Suppressor macrophage (primary cell): ENCODE results near the gene RAB3IP.

Source experiments
- DNase-seq, 4 experiments: peaks; one replicate each; pipeline ENCODE4 v3.0.0-alpha.2; 2020 to 2022
- total RNA-seq, 17 experiments: gene quantifications; one replicate each; lab custom pipeline; 2026; ENCODE audit warnings: mixed read lengths in 6 of 17, inconsistent platforms in 3 of 17; lab: John Stamatoyannopoulos, UW

Gene RAB3IP
- 4.8 to 9.6 (median 7.4) reads per million in 17 experiments for total RNA-seq

- peak; percentile 87 to 96 (median 92) for DNase-seq
These were observed at the start of gene RAB3IP for GRCh38 chr12:69738351-69739286. Gene RAB3IP (plus strand): TSS chr12:69738860. CDS start chr12:69755409, 16,549 bp downstream.

DNA sequence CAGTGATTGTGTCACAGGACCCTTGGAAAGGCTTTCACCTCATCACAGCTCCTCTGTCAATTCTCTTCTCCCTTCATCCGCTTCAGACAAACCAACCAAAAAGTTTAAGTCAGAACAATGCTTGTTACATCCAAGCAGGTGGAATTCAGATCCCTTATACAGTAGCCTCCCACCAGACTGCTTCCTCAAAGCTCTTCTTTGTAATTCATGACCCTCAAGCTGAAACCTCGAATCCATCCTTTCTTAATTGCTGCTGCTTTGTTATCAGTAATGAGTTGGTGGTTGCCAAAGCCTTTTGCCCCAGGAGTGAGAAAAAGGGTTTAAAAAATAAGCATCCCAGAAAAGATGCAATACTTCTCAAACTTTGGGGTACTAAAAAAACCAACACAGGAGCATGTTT is 49.0 kb upstream of the RAB3IP start:
- DNase-seq, result no peak

DNA sequence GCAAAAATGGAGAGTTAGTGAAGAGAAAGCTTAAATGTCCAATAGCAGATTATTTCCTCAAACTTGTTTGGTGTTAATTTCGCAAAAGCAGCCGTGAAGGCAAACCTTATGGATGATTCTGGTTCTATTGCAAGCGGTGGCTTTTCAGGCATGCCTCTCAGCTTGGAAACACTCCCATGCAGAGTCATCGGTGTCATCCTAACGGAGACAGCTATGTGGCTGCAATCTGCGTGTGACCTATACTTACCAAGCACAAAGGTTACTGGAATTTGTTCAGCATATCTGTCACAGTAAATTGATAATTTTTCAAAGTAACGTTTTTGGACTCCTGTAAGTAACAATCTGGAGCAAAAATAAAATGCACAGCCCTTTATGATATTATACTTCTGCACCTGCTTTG is 44.5 kb upstream of the RAB3IP start:
- no peak for DNase-seq

- no peak for DNase-seq
These were observed 40.6 kb upstream of the RAB3IP start for GRCh38 chr12:69698054-69698453.

DNA sequence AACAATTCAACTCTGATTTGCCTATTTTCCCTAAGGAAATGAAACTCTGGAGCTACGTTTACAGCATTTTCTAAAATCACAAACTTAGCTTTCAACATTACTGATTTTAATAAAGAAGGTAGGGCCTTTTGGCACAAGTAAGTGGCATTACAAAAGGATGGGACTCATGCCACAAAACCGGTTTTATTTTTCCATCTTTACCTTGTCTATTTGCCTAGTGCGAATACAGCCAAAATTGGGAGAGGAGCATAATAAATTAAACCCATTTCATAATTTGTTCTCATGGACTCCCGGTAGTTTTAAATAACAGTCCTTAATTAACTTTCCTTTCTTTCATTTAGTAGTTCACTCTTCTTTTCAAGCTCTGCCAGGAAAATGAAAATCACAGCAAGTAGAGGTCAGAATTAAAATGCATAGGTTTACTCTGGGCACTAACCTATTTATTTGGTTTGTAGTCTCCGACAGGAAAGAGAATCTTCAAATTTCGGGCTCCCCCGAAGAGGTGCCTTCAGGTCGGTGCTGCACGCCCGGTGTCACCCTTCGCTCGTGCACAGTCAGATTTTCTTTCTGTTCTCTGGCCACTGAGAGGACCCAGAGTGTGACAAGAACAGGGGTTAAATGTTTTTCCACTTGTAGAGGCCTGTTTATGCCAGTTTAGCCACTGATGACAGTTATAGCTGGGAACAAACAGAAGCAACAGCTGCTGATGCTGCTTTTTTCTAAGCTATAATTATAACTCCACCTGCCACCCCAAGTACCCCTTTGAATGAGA is 39.7 kb upstream of the RAB3IP start, which contains the start of gene BEST3:
Gene BEST3 (minus strand): TSS at position 535 of the 772 bp plus-strand sequence. CDS start 1,505 bp downstream, outside the sequence.
- no peak for DNase-seq

DNA sequence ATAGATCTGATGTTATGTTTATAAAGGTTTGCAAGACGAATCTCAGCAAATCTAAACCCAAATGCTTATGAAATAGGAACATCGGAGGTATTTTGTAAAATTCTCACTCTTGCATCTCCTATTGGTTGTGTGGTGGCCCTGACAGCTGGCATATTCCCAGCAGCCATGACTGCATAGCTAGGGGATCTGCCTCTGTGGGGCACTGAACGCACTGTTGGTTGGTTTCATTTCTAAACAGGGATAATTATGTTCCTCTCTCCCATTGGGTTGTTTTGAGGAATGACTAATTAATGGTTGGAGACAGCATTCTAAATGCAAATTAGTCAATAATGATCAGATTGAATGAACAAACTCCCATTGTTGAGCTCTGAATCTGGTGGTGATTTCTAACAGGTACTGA is 36.8 kb upstream of the RAB3IP start:
- DNase-seq, result no peak

- DNase-seq, result no peak
These were observed 35.5 kb upstream of the RAB3IP start for GRCh38 chr12:69703146-69703642.

GRCh38 chr12:69704357-69704756 is 34.3 kb upstream of the RAB3IP start:
- no peak for DNase-seq

GRCh38 chr12:69708649-69709048 is 30.0 kb upstream of the RAB3IP start:
- DNase-seq, result no peak

GRCh38 chr12:69712826-69713225 is 25.8 kb upstream of the RAB3IP start:
- DNase-seq, result no peak

DNA sequence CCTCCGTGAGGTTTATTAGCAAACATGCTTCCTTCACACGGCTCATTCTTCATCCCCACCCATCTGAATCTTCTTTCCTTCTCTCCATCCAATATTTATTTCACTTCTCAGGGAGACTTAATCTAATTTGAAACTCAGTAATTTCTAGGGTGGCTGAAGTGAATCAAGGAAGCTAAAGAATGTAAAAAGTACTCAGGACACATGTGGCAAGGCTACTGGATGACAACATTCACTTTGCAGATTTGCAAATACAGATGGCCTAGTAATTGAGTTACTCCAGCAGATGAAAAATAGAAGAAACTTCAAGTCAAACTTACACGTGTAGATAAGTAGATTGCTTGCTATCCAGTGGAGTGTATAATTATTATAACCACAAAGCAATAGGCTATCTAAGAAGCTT is 24.1 kb upstream of the RAB3IP start:
- DNase-seq, result no peak

DNA sequence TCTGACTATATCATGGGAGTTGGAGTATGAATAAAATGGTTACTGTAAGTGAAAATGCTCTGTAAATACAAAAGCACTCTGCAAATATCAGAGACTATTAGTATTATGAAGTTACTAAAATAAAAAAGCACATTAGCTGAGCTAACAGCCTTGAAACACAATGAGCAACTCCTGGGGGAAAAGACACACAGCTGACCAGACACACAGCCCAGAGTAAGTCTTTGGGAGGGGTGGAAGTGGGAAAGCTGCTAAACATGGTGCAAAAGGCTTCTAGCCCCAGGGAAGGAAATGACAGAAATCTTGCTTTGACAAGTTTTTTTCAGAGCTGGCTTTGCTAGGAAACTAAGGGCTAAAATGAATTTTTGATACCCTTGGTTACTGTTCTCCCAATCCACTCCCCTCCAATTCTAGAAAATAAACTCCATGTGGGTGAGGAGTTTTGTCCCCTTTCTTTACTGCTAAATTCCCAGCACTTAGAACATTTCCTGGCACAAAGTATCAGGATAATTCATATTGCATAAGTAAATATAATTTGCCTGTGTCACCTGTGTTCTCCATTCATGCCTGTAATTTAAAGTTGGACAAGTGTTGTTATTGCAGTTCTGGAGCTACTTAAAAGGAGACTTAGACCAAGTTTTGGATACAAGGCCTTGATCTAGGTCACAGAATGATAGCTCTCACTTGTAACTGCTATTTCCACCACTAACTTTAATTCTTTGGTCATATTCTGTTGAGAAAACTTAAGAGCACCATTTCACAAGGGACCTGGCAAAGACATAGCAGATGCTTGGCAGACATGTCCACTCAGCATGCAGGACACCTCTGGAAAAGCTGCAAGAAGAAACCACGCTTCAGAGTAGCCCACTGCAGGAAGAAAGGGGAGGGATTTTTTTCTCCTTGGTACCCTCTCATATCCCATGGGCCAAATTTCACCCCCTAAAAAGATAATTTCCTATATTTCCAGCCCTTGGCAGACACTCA is 19.0 kb upstream of the RAB3IP start:
- no peak for DNase-seq

- no peak for DNase-seq
These were observed 17.9 kb upstream of the RAB3IP start for GRCh38 chr12:69720750-69721149.

DNA sequence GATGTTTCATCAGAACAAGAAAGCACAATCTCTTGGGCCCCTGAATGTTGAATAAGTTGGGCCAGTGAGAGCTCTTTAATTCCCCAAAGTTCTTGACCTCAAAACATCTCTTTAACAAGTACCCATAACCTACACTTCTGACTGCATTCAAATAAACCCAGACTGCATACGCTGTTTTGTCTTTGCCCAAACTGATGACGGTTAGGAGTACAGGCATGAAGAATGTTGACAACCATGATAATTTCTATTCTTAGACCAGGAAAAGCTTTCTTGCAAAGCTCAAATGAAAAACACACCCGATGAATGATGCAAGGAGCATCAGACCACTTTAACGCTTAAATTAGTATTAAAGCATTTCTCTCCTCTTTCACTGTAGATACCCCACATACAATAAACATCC is 11.7 kb upstream of the RAB3IP start:
- DNase-seq, result no peak

GRCh38 chr12:69732088-69732487 is 6.6 kb upstream of the RAB3IP start:
- DNase-seq, result no peak

DNA sequence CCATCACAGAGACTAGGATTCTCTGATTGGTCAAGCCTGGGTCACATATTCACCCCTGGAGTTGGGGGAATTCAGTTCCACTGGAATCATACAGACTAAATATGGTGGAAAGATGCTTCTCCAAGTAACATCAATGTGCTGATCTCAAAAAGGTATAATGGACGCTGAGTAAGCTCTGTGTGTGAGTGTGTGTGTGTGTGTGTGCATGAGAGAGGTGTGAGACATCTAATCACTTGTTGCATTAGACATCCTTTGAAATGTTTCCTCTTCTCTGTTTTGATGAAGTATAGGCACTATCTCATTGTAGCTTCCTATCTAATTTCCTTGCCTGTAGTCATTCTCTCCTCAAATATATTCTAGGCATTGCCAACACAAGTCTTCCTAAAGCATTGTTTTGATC is 5.0 kb upstream of the RAB3IP start:
- DNase-seq, result no peak

- DNase-seq, result peak; percentile 38 to 62 (median 54)
These were observed 879 bp downstream of the RAB3IP start for GRCh38 chr12:69739287-69740191.

- DNase-seq, result no peak
These were observed 5.4 kb downstream of the RAB3IP start for GRCh38 chr12:69744109-69744508.

DNA sequence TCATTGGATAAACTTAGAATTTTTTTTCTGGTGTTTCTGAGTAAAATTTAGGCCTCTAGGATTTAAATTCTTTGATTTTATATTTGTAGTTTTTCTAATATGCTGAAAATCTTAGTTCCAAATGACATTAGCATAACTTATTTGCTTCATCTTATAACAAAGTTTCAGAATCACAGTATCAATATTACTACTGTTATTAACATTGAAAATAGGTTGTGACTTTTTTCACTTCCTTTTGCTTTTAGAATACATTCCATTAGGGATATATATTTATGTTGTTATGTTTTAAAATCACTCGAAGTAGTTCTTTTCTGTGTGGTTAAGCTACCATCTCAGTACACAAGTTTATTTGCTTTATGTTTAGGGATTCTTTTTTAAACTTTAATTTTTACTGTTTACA is 12.8 kb downstream of the RAB3IP start:
- no peak for DNase-seq

DNA sequence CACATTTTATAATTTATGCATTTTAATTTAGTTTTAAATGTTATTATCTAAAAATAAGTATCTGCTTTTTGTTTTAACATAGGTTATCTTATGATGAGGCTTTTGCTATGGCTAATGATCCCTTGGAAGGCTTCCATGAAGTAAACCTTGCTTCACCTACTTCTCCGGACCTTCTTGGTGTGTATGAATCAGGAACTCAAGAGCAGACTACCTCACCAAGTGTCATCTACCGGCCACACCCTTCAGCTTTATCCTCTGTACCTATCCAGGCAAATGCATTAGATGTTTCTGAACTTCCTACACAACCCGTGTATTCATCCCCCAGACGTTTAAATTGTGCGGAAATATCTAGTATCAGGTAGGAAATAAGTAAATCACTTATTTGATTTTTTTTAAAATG is 16.6 kb downstream of the RAB3IP start:
- no peak for DNase-seq
